Naive thymus-derived CD4-positive, alpha-beta T cell (primary cell): ENCODE results near the gene UBE2D2. TPM values are rescaled to one million over a fixed set of nuclear protein-coding genes. Genes with fewer than 3 reads are reported as not detected.

ENCODE experiments used
- ATAC-seq: fragments of 150-1000 bp; cut with Tn5 transposase; 2 replicates; pipeline ENCODE4 v1.10.0; 2021; ENCODE audit warnings: mild to moderate bottlenecking, moderate library complexity
- CTCF ChIA-PET: fragments of 350-600 bp; sonication (Branson Sonifier 250); formaldehyde crosslinking; loops from one replicate; lab custom pipeline; 2021; ENCODE audit warnings: antibody characterized with exemption; lab: Charles Lee
- POLR2A ChIA-PET: fragments of 350-600 bp; sonication (Branson Sonifier 250); formaldehyde crosslinking; loops from one replicate; lab custom pipeline; 2021; ENCODE audit warnings: antibody characterized with exemption, inconsistent platforms; lab: Charles Lee
- DNase-seq, 9 donors: peaks; one replicate each; pipeline versions ENCODE4 v3.0.0 to v3.0.0-alpha.2; 2020 to 2022; ENCODE audit warnings: mixed read lengths in 1 of 9
- H3K27ac ChIP-seq: one replicate; pipeline ENCODE4 v1.7.0; 2013; ENCODE audit warnings: mild to moderate bottlenecking, low read depth, low read length, moderate library complexity
- H3K27me3 ChIP-seq, 2 donors: one replicate each; pipeline ENCODE4 v1.7.0; 2013; ENCODE audit warnings: low read length in 2 of 2, mild to moderate bottlenecking in 2 of 2, moderate library complexity in 2 of 2; ENCODE audit not compliant: control insufficient read depth in 2 of 2, insufficient read depth in 2 of 2
- H3K36me3 ChIP-seq, 3 experiments: 1 replicate in 2 of 3; 2 replicates in 1 of 3; pipeline ENCODE4 v1.7.0; 2013; ENCODE audit warnings: low read length in 3 of 3, mild to moderate bottlenecking in 3 of 3, moderate library complexity in 1 of 3; ENCODE audit not compliant: insufficient read depth in 3 of 3, control insufficient read depth in 2 of 3
- H3K4me1 ChIP-seq, 2 donors: one replicate each; pipeline ENCODE4 v1.7.0; 2013; ENCODE audit warnings: low read length in 2 of 2, mild to moderate bottlenecking in 2 of 2, moderate library complexity in 1 of 2; ENCODE audit not compliant: control insufficient read depth in 2 of 2, insufficient read depth in 2 of 2
- H3K4me3 ChIP-seq: 2 replicates; pipeline ENCODE4 v1.7.0; 2013; ENCODE audit warnings: mild to moderate bottlenecking, low read length
- H3K9me3 ChIP-seq, 3 experiments: 1 replicate in 2 of 3; 2 replicates in 1 of 3; pipeline ENCODE4 v1.7.0; 2013; ENCODE audit warnings: low read length in 3 of 3; ENCODE audit not compliant: control insufficient read depth in 2 of 3
- H3K27ac Mint-ChIP-seq, 9 donors: one replicate each; pipeline ENCODE4 v1.8.0; 2020 to 2022; ENCODE audit warnings: mixed read lengths in 9 of 9, mild to moderate bottlenecking in 8 of 9, moderate library complexity in 5 of 9, inconsistent platforms in 2 of 9
- H3K27me3 Mint-ChIP-seq, 5 donors: one replicate each; pipeline ENCODE4 v1.8.0; 2021 to 2022; ENCODE audit warnings: mixed read lengths in 5 of 5, mild to moderate bottlenecking in 1 of 5
- H3K36me3 Mint-ChIP-seq, 5 donors: one replicate each; pipeline ENCODE4 v1.8.0; 2020 to 2022; ENCODE audit warnings: mixed read lengths in 5 of 5, mild to moderate bottlenecking in 3 of 5, inconsistent platforms in 1 of 5
- H3K4me1 Mint-ChIP-seq, 7 donors: one replicate each; pipeline ENCODE4 v1.8.0; 2020 to 2022; ENCODE audit warnings: mixed read lengths in 7 of 7, mild to moderate bottlenecking in 3 of 7, inconsistent platforms in 1 of 7
- H3K4me3 Mint-ChIP-seq, 10 donors: one replicate each; pipeline ENCODE4 v1.8.0; 2020 to 2022; ENCODE audit warnings: mild to moderate bottlenecking in 10 of 10, mixed read lengths in 10 of 10, moderate library complexity in 6 of 10, inconsistent platforms in 2 of 10
- H3K9me3 Mint-ChIP-seq, 11 donors: one replicate each; pipeline ENCODE4 v1.8.0; 2020 to 2022; ENCODE audit warnings: mixed read lengths in 11 of 11, mild to moderate bottlenecking in 4 of 11, inconsistent platforms in 1 of 11, moderate library complexity in 1 of 11
- intact Hi-C, 2 donors: fragments of 100-400 bp; cut with micrococcal nuclease; formaldehyde crosslinking; loops; one replicate each; pipeline ENCODE4 v1.15.1; 2023
- polyA plus RNA-seq, 2 donors: library from polyadenylated mRNA; unstranded; fragments of 300-500 nt; fragmentation: Illumina TruSeq; gene quantifications; one replicate each; pipeline ENCODE4 v1.2.3, GENCODE V29; 2021
- total RNA-seq, 6 experiments: library from RNA in 5 of 6; stranded (reverse) in 5 of 6; gene quantifications; 1 replicate in 5 of 6; 2 replicates in 1 of 6; pipeline ENCODE4 v1.2.3 and lab custom pipeline; 2021 to 2026

Gene UBE2D2
- total and polyA plus RNA-seq, 7 experiments from 2014 or later = 145 to 343 (median 210) TPM

DNA sequence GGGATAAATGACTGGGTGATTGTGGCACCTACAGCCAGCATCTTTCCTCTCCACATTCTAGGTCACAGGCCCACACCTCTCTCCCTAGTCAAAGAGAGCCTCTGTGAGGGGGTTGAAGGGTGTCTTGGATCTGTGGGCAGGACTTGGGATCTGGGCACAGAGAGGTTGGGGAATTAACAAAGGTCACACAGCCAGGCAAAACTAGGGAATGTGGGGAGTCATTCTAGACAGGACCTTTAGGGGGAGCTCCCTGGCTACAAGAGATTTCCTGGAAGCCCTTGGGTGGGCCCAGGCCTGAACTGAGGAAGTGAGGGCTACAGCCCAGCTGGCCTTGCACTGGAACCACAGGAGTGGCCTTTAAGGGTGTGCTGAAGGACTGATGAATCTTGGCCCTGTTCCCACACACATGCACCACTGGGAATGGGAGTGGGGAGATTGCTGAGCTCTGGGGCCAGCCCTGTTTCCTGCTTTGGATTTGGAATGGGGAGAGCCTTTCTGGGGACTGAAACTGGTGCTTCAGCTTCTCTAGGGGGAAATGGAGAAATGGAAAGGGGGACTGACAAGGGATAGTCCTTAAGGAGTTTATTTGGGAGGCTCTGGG lies 74.6 kb downstream of the UBE2D2 start:
- H3K27me3 ChIP-seq = no peaks in the 10 kb centered on the region
- no peak overlapping the region for H3K27ac ChIP-seq
- Mint-ChIP-seq H3K4me3 (peak overlapping the region; percentile 64 to 91 (median 74)), H3K27ac (peak overlapping the region in 8 of 9 donors; percentile 23 to 87 (median 56)), H3K4me1 (peaks cover 22 to 50% (median 45%) of the 10 kb centered on the region in 7 donors), H3K27me3 (peaks cover 0 to 5% (median 0%) of the 10 kb centered on the region in 5 donors), H3K9me3 (peaks cover 0 to 3% (median 0%) of the 10 kb centered on the region in 11 donors), H3K36me3 (peaks cover 0 to 5% (median 0%) of the 10 kb centered on the region in 5 donors)
- H3K9me3 ChIP-seq = no peaks in the 10 kb centered on the region
- H3K4me1 ChIP-seq = peaks cover 27 to 28% of the 10 kb centered on the region in 2 donors
- peak in 1 of 9 donors; percentile 24 for DNase-seq
- intact Hi-C loops = loop anchor here (1.0 to 10.0 kb wide), 6 partner anchors 10 to 209 kb away; partner anchors contain the start of gene UBE2D2 (in 1 of the 2)
- ChIA-PET POLR2A (interaction anchor here (0.6 to 2.4 kb wide), 9 partner anchors 10 to 340 kb away, joined by 3 to 8 read pairs (median 3); no protein-coding TSS in a partner anchor), CTCF (interaction anchor here (0.6 to 4.8 kb wide), 17 partner anchors 8 to 144 kb away, joined by 3 to 41 read pairs (median 4); partner anchors contain the start of gene CXXC5)
- peak; percentile 30 for ATAC-seq
- peak overlapping the region; percentile 15 for H3K4me3 ChIP-seq
- no peaks in the 10 kb centered on the region for H3K36me3 ChIP-seq

DNA sequence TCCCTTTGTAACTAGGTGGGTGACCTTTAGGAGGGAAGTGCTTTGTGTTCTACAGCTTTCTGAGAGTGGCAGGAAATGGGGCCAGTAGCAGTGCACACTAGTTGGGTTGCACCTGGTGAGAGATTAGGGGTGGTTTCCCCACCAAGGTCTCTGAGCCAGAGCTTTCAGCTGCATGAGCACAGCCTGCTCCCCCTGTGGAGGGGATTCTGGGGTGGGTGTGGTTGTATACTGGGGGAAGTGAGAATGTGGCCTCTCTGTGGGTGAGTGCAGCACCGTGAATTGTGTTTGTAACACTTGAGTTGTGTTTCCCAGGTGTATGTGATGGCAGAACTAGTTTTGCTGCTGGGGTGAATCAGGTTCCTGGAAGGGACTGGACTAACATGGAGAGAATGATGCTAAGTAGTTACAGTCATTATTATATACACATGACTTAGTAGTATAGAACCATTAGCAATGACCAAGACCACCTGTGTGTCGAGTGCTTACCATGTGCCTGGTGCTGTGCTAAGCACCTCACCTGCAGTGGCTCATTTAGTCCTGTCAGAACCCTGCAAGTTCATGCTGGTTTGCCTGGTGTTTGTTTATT lies 75.2 kb downstream of the UBE2D2 start:
- ATAC-seq (peak; percentile 82), DNase-seq (peak in 7 of 9 donors; percentile 48 to 76 (median 66))
- Histone ChIP-seq H3K4me3 (peak overlapping the region; percentile 22), H3K27me3 (no peaks in the 10 kb centered on the region), H3K27ac (no peak overlapping the region), H3K4me1 (peaks cover 27 to 28% of the 10 kb centered on the region in 2 donors), H3K36me3 (no peaks in the 10 kb centered on the region), H3K9me3 (no peaks in the 10 kb centered on the region)
- Mint-ChIP-seq H3K4me3 (peak overlapping the region; percentile 64 to 91 (median 77)), H3K27me3 (peaks cover 0 to 5% (median 0%) of the 10 kb centered on the region in 5 donors), H3K9me3 (peaks cover 0 to 3% (median 0%) of the 10 kb centered on the region in 11 donors), H3K36me3 (peaks cover 0 to 5% (median 0%) of the 10 kb centered on the region in 5 donors), H3K4me1 (peaks cover 22 to 50% (median 45%) of the 10 kb centered on the region in 7 donors), H3K27ac (peak overlapping the region in 8 of 9 donors; percentile 23 to 87 (median 48))
- intact Hi-C loops = loop anchor here (1.0 to 10.0 kb wide), 6 partner anchors 9 to 209 kb away; partner anchors contain the start of gene UBE2D2 (in 1 of the 2)
- CTCF ChIA-PET = interaction anchor here (0.6 to 4.8 kb wide), 16 partner anchors 9 to 143 kb away, joined by 3 to 41 read pairs (median 4); partner anchors contain the start of gene CXXC5
- POLR2A ChIA-PET = interaction anchor here (0.5 to 2.4 kb wide), 8 partner anchors 10 to 138 kb away, joined by 3 to 8 read pairs (median 4); no protein-coding TSS in a partner anchor

DNA sequence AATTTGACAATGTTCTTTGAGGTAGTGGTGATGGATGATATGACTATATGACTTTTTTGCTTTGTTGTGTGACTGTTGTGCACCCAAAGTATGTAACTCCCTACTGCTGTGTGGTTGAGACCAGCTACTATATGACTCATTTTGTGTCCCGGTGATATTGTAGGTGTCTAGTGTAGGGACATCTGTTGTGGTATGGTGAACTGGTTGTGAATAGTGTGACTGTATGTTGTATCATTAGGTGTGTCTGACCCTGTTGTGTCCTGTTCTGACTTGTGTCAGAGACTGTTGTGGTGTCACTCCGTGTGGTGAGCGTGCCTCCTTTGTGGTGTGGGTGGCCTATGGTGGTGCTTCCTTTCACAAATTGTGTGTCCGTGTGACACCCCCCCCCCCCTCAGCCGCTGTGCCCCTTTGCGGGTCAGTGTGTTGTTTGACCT lies 75.9 kb downstream of the UBE2D2 start:
- peaks cover 0 to 3% (median 0%) of the 10 kb centered on the region in 11 donors for H3K9me3 Mint-ChIP-seq
- H3K27ac Mint-ChIP-seq = peak overlapping the region in 7 of 9 donors; percentile 12 to 81 (median 59)
- ChIA-PET CTCF (interaction anchor here (1.0 to 4.8 kb wide), 4 partner anchors 10 to 143 kb away, joined by 3 to 41 read pairs (median 11); no protein-coding TSS in a partner anchor), POLR2A (interaction anchor here (0.7 to 2.4 kb wide), 6 partner anchors 9 to 114 kb away, joined by 3 to 7 read pairs (median 4); partner anchors contain the start of gene UBE2D2)
- no peaks in the 10 kb centered on the region for H3K9me3 ChIP-seq
- DNase-seq (peak in 1 of 9 donors; percentile 38), ATAC-seq (peak; percentile 15)
- H3K4me3 Mint-ChIP-seq = peak overlapping the region; percentile 51 to 91 (median 77)
- peaks cover 0 to 5% (median 0%) of the 10 kb centered on the region in 5 donors for H3K27me3 Mint-ChIP-seq
- H3K4me1 ChIP-seq = peaks cover 27 to 28% of the 10 kb centered on the region in 2 donors
- no peaks in the 10 kb centered on the region for H3K27me3 ChIP-seq
- peaks cover 0 to 5% (median 0%) of the 10 kb centered on the region in 5 donors for H3K36me3 Mint-ChIP-seq
- no peaks in the 10 kb centered on the region for H3K36me3 ChIP-seq
- peaks cover 22 to 50% (median 45%) of the 10 kb centered on the region in 7 donors for H3K4me1 Mint-ChIP-seq
- intact Hi-C loops = loop anchor here (1.0 to 10.0 kb wide), 7 partner anchors 8 to 208 kb away; partner anchors contain the start of genes CXXC5 (in 1 of the 2) and UBE2D2 (in 1 of the 2)
- peak overlapping the region; percentile 22 for H3K4me3 ChIP-seq
- no peak overlapping the region for H3K27ac ChIP-seq

DNA sequence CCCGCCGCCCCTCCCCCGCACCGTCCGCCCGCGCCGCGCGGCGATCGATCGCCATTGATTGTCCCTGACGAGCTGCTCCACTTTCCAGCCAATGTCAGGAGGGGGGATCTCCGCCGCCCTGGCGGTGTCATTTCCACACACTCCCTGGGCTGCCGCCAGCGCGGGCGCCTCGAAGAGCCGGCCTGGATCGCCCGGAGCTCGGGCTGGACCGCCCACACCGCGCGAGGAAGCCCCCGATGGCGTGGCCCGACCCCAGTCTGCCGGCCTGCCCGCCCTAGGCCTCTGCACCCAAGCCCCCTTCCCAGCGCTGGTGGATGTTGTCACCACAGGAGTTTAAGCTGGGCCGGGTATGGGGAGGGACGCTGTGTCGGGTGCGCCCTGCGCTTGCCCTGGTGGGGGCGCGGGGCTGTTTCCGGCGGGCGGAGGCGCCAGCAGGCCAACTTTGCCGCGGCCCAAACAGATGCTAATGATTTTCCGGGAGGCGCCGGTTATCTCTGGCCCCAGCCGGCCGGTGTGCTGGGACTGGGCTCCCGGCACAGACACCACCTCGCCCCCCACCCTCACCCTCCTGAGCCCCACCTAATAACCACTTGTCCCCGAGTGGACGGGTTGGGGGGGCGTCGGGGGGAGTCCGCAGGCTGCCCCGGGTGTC lies 76.4 kb downstream of the UBE2D2 start:
- Mint-ChIP-seq H3K4me3 (peak overlapping the region in 9 of 10 donors; percentile 66 to 91 (median 79)), H3K27ac (peak overlapping the region in 1 of 9 donors; percentile 72), H3K4me1 (peaks cover 22 to 50% (median 41%) of the 10 kb centered on the region in 7 donors), H3K36me3 (peaks cover 0 to 5% (median 0%) of the 10 kb centered on the region in 5 donors), H3K9me3 (peaks cover 0 to 3% (median 0%) of the 10 kb centered on the region in 11 donors), H3K27me3 (peaks cover 0 to 5% (median 0%) of the 10 kb centered on the region in 5 donors)
- Histone ChIP-seq H3K36me3 (no peaks in the 10 kb centered on the region), H3K4me1 (peaks cover 27 to 28% of the 10 kb centered on the region in 2 donors), H3K27me3 (no peaks in the 10 kb centered on the region), H3K4me3 (peak overlapping the region; percentile 22), H3K9me3 (no peaks in the 10 kb centered on the region), H3K27ac (peak overlapping the region; percentile 19)
- DNase-seq (peak in 8 of 9 donors; percentile 26 to 46 (median 36)), ATAC-seq (peak; percentile 61)
- POLR2A ChIA-PET = interaction anchor here (0.7 to 2.4 kb wide), 4 partner anchors 12 to 76 kb away, joined by 3 to 6 read pairs (median 4); partner anchors contain the start of gene UBE2D2
- CTCF ChIA-PET = interaction anchor here (1.0 to 1.4 kb wide), 2 partner anchors 10 to 63 kb away, joined by 3 to 4 read pairs; no protein-coding TSS in a partner anchor
- intact Hi-C loops = loop anchor here (1.0 to 10.0 kb wide), 5 partner anchors 11 to 207 kb away; partner anchors contain the start of genes CXXC5 (in 1 of the 2) and UBE2D2 (in 1 of the 2)

DNA sequence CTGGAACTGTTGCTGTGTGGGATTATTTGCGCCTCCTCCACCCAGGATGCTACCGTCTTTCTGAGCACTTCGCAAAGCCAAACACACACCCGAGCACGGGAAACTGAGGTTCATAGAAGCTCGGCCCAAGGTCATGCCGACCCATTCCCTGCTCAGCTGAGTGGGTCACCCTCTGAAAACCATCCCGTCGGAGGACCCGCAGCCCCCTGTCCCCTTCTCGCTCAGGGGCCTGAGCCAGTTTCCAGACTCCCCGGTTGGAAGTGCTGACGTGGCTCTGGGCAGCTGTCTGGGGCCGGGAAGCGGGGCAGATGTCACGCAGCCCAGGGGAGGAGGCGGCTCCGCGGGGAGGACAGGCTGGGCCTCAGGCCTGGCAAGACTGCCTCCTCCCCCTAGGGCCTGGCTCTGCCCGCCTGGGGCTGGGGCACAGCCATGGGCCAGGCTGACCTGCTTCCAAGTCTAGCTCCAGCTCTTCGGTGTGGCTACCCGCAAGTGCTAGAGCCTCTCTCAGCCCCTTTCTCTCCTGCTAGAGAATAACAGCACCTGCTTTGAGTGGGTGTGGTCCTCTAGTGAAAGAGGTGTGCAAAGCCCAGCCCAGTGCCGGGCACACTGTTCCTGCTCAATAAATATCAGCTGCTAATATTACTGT lies 77.1 kb downstream of the UBE2D2 start:
- DNase-seq (peak in 1 of 9 donors; percentile 22), ATAC-seq (peak; percentile 10)
- Mint-ChIP-seq H3K36me3 (peaks cover 0 to 5% (median 0%) of the 10 kb centered on the region in 5 donors), H3K27me3 (peaks cover 0 to 5% (median 0%) of the 10 kb centered on the region in 5 donors), H3K9me3 (peaks cover 0 to 3% (median 0%) of the 10 kb centered on the region in 11 donors), H3K4me1 (peaks cover 22 to 48% (median 39%) of the 10 kb centered on the region in 7 donors), H3K4me3 (peak overlapping the region in 9 of 10 donors; percentile 63 to 82 (median 72)), H3K27ac (peak overlapping the region in 3 of 9 donors; percentile 38 to 72 (median 41))
- peaks cover 27 to 28% of the 10 kb centered on the region in 2 donors for H3K4me1 ChIP-seq
- H3K27ac ChIP-seq = no peak overlapping the region
- ChIA-PET POLR2A (interaction anchor here (0.5 to 1.2 kb wide), 3 partner anchors 13 to 77 kb away, joined by 3 to 4 read pairs (median 3); partner anchors contain the start of gene UBE2D2), CTCF (interaction anchor here (0.9 to 1.4 kb wide), 3 partner anchors 11 to 63 kb away, joined by 3 to 4 read pairs (median 3); no protein-coding TSS in a partner anchor)
- intact Hi-C loops = loop anchor here in 1 of 2 donors (5.0 to 10.0 kb wide), 2 partner anchors 109 to 207 kb away; no protein-coding TSS in a partner anchor
- H3K4me3 ChIP-seq = no peak overlapping the region
- no peaks in the 10 kb centered on the region for H3K9me3 ChIP-seq
- no peaks in the 10 kb centered on the region for H3K27me3 ChIP-seq
- H3K36me3 ChIP-seq = no peaks in the 10 kb centered on the region
